HG03432 (cell line): ENCODE data around the gene ZNF136.

Experiments used
- ATAC-seq: cut with Tn5 transposase; IDR thresholded peaks from one replicate; pipeline ENCODE4 v1.9.1; 2021; ENCODE audit warnings: mild to moderate bottlenecking, moderate library complexity; ENCODE audit not compliant: unreplicated experiment

ZNF136 gene

DNA sequence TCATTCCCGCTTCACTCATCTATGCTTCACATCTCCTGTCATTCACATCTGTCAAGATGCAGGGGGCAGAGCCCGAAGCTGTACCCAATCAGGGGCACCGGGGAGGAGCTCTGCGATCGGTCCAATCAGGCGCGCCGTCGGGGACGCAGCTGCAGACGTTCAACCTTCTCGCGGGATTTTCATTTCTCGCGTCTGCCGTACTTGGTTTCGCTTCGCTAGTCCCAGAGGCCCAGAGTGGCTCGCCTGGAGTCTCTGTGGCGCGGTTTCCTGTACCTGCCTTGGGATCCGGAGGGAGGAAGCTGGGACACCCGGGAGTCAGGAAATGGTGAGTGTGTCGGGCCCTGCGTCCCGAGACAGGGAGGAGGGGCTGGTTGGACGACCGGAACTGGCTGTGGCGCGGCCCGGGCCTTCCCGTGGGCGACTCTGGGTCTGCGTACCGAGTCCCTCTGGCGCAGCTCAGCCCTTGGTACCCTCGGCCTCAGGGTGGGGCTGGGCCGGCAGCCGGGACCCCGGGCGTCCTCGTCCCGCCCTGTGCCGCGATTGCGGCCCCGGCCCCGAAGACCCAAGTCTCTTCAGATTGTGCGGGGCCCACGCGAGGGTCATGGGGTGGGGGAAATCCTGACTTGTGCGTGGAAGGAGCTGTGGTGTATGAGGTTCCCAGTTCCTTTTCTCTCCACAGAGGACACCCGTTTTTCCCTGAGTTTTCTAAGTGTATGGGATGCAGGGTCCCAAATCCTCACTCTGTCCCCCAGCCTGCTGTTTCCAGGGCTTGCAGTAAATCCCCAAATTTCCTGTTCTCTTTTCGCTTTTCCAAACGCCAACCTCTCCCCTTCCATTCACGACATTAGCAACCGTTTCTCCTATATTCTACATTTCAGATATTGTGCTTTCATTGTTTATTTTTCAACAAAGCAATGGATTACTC is at the start of gene ZNF136:
ZNF136 (plus strand) TSS at position 215 of the 925 bp plus-strand sequence; CDS start at position 323, 108 bp downstream.
- ATAC-seq, result peak; percentile 91

DNA sequence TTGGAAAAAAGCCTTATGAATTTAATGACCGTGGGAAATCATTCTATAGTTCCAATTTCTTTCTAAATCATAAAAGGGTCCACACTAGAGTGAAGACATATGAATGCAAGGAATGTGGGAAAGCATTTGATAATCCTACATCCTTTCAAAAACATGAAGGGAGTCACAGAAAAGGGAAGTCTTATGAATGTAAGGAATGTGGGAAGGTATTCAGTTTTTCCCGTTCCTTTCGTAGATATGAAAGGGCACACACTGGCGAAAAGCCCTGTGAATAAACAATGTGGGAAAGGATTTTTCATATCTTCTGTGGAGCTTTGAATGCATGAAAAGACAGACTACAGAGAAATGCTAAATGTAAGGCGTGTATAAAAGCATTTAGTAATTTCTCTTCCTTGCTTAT is 49.8 kb upstream of the ZNF136 start:
- no peak for ATAC-seq

DNA sequence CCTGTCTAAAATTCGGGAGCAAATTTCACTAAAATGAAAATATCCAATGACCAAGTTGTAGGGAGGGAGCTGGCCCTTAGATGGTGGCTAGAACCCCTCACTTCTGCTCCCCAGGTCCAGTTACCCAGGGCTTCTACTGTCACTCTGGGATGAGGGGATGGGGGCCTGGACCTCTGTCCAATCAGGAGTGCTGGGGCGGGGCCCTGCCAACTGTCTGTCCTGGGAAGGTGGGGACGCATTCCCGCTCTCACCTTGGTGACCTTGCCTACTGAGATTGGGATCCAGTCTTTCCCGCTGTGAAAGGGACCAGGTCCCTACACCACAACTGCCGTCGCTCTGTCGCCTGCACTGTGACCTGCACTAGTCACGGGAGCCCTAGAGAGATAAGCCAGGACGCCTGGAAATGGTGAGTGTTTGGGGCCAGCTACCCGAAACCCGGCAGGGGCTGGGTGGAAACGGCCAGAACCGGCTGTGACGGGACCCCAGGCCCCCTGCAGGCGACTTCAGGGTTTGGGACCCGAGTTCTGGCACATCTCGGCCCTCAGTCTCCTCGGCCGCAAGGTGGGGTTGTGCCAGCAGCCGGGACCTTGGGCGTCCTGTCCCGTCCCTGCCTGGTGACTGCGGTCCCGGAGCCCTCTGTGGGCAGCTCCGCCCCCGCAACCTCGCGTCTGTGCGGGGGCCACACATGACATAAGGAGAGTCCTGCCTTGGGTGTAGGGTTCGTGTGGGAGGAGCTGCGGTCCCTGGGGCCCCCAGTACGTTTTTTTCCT is 45.5 kb upstream of the ZNF136 start:
- no peak for ATAC-seq

DNA sequence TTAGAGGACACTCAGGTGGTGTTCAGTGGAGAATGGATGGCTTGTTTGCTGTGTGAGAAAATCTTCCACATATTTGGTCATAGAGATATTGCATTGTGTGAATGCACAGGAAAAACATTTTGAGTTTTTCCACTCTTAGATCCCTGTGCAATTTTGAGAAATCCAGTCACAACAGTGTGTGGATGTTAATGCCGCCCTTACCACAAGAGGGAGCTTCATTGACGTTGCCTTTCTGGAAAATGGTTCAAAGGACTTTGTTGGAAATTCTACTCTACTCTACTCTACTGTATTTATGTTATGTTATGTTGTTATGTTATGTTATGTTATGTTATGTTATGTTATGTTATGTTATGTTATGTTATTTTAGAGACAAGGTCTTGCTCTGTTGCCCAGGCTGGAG is 36.2 kb upstream of the ZNF136 start:
- ATAC-seq, result no peak

DNA sequence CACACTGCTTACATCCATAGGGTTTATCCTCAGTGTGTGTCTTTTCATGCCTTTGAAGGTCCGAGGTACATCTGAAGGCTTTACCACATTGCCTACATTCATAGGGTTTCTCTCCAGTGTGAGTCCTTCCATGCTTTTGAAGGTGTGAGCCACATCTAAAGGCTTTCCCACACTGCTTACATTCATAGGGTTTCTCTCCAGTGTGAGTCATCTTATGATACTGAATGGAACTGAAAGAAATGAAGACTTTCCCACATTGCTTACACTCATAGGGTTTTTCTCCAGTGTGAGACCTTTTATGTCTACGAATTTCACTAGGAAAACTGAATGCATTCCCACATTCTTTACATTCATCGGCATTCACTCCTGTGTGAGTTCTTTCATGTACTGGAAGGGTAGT is 29.8 kb upstream of the ZNF136 start:
- ATAC-seq, result no peak

DNA sequence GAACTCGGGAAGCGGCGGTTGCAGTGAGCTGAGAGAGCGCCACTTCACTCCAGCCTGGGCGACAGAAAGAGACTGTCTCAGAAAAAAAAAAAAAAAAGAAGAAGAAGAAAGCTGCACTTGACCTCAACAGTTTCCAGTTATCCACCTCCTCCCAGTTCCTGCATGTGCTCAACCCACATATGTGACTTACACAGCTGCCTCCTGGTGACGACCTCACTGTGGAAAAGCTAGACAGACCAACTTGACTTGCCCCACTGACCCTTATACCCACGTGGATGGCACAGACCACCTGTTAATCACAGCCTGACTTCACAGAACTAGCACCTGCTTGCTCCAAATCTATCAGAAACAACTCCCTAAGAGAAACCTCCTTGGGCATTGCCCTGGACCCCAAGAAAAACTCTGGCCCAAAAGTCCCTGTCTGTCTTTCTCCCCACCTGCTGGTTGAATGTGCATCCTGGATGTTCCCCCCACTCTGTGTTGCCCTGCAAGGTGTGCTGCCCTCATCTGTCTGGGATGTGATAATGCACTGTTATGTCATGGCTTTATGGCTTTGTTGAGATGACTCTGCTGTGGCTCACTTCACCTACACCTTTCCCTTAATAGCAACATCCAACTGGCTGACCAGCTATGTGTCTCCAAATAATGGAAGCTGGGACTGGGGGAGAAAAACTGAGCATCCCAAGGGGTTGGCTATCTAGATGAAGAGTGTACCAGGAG is 25.5 kb upstream of the ZNF136 start:
- no peak for ATAC-seq

DNA sequence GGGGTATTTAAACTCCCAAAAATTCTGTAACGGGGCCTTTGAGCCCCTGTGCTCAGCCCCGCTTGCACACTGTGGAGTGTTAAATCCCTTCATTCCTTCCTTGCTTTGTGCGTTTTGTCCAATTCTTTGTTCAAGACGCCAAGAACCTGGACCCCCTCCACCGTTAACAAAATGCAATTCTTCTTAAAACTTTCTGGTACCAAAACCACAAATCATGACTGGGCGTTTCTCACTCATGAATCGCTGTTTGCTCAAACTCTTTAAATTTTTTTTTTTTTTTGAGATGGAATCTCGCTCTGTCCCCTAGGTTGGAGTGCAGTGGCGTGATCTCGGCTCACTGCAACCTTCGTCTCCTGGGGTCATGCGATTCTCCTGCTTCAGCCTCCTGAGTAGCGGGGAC is 23.6 kb upstream of the ZNF136 start:
- no peak for ATAC-seq

DNA sequence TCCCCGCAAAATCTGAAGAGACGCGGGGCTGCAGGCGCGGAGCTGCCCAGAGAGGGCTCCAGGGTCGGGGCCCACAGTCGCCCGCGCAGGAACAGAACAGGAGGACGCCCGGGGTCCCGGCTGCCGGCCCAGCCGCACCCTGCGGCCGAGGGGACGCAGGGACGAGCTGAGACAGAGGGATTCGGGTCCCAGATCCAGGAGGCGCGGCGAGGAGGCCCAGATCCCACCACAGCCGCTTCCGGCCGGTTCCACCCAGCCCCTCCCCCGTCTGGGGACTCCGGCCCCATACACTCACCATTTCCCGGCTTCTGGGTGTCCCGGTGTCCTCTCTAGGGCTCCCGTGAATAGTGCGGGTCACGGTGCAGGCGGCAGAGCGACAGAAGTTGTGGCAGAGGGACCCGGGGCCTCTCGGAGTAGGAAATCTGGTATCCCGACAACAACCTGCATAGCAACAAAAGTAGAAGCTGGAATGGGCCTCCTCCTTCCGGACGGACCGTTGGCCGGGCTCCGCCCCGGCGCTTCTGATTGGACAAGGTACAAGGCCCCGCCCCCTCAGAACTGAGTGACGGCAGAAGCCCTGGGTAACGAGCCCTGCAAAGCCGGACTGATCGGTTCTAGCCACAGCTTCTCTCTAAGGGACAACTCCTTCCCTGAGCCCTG is 22.9 kb upstream of the ZNF136 start, which contains the start of gene ZNF20:
ZNF20 (minus strand) TSS at position 466 of the 660 bp plus-strand sequence; CDS start at position 298, 168 bp downstream.
- peak; percentile 89 for ATAC-seq

DNA sequence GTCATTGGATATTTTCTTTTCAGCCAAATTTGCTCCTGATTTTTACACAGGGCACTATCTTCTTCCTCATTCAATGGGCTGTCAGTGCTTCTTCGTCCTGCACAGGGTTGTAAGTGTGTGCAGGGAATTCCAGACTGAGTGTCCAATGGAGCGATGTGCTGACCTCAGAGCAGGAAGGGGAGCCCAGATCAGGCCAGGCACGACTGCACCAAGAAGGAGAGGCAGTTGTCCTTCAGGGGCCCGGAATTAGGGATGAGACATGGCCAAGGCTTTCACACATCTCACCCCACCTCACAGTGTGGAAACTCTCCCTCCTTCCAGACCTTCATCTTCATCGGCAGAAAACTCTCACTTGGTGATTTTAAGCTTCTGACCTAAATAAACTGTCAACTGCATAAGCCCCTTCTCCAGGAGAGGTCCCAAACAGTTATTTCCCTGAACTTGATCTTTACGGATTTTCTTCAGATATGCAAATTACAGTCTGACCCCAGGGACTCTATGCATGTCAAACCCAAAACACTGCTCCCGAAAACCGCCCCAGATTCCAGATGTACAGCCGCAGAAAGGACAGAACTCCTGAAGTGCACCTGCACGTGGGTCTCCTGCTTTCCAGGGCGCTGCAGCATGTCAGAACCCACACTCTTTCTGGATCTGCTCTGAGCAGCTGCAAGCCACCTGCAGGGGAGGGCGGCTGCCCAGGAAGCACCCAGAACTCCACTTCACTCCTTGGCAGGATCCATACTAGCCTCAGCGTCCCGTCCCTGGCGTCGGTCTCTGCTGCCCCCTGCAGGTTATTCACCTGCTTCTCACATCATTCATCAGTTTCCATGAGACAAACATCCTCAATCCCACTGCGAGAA is 22.1 kb upstream of the ZNF136 start:
- peak; percentile 4 for ATAC-seq

DNA sequence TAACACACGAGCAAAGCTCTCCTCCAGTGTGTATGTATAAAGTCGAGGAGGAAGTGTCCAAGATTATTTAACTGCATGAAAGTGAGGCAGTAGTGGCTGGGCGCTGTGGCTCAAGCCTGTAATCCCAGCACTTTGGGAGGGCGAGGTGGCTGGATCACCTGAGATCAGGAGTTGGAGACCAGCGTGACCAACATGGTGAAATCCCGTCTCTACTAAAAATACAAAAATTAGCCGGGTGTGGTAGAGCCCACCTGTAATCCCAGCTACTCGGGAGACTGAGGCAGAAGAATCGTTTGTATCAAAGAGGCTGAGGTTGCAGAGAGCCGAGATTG is 21.5 kb upstream of the ZNF136 start:
- no peak for ATAC-seq

DNA sequence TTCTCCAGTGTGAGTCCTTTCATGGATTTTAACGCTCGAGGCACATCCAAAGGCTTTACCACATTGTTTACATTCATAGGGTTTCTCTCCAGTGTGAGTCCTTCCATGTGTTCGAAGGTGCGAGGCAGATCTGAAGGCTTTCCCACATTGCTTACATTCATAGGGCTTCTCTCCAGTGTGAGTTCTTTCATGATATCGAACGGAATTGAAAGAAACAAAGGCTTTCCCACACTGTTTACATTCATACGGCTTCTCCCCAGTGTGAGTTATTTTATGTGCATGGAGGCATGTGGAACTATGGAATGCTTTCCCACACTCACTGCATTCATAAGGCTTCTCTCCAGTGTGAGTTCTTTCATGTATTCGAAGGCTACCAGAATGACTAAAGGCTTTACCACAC is 17.5 kb upstream of the ZNF136 start:
- ATAC-seq, result no peak

DNA sequence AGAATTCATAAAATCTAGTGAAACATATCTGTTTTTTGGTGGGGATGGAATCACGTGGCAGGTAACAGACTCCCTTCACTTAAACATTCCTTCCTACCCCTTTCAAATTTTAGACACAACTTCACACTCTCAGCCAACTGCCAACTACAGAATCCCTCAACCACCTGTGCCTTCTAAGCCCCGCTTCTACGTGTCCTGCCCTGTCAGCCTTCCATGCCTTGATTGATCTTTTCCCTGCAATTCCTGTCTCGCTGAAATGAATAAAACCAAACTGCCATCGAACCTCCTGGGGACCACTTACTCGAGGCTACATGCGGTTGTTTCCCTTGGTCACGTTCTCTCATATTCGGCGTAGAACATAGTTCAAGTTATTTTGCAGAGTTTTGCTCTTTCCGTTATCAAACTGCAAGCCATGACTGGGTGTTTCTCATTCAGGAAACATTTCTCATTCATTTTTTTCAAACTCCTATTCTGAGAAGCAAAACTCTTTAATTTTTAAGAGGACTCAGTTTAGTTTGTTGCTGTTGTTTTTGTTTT is 7.5 kb upstream of the ZNF136 start:
- ATAC-seq, result no peak

DNA sequence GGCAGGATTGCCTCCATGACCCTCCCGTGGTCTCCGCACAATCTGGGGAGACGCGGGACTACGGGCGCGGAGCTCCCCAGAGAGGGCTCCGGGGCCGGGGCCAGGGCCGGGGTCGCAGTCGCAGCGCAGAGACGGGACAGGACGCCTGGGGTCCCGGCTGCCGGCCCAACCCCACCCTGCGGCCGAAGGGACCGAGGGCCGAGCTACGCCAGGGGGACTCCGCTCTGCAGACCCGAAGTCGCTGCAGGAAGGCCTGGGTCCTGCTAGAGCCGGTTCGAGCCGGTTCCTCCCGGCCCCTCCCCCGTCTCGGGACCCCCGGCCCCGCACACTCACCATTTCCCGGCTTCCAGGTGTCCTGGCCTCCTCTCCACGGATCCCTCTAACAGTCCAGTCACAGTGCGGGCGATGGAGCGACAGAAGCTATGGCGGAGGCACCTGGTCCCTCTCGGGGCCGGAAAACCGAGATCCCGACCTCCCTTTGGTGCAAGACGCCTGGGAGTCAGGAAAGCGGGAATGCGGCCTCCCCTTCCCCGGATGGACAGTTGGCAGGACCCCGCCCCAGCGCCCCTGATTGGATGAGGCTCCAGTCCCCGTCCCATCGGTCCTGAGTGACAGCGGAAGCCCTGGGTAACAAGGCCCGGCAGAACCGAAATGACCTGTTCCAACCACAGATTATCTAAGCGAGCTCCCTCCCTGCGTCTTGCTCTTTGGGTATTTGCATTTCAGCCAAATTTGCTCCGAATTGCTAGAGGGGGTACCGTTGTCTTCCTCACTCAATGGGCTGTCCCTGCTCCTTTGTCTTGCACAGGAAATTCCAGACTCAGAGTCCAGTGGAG is 6.5 kb upstream of the ZNF136 start, which contains the start of gene ZNF625:
ZNF625 (minus strand) TSS at position 512 of the 836 bp plus-strand sequence; CDS start at position 336, 176 bp downstream.
- peak; percentile 64 for ATAC-seq

DNA sequence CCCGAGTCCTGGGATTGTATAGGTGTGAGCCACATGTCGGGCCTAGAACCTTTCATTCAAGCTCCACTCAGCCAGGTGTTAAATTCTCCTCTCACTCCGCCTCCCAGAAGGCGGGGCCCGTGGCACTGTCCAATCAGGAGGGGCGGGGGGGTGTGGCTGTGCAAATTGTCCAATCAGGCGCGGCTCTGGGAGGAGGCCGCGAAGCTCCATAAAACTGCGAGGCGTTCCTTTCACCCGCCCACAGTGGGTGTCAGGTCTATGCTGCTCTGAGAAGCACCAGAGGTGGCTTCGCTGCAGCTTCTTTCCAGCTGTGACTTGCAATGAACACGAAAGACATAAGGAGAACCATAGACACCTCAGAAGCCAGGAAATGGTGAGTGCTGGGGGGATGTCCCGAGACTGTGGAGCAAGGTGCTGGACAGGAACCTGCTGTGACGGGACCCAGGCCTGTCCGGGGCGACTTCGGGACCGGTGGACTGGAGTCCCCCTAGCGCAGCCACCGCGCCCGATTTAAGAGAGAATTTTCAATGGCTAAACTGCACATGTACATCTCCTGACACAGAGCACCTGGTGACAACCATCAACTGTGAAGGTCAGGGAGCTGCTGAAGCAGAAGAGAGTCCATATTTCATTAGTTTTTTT is 3.0 kb upstream of the ZNF136 start:
- no peak for ATAC-seq

DNA sequence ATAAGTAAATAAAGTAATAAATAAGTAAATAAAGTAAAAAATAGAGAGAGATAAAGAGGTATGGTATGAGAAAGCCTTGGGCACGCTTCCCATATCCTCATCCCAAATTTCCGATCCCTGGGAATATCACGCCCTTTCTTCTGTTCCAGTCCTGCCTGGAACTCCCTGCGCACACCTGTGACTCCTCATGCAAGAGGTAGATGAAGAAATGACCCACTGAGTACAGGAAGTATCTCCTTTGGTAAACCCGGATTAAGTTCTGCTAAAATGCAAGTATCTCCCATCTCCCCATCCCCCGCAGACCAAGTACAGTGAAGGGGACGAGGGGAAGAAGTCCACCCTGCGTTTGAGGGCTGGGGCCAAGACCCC is 399 bp upstream of the ZNF136 start:
- peak; percentile 13 for ATAC-seq

DNA sequence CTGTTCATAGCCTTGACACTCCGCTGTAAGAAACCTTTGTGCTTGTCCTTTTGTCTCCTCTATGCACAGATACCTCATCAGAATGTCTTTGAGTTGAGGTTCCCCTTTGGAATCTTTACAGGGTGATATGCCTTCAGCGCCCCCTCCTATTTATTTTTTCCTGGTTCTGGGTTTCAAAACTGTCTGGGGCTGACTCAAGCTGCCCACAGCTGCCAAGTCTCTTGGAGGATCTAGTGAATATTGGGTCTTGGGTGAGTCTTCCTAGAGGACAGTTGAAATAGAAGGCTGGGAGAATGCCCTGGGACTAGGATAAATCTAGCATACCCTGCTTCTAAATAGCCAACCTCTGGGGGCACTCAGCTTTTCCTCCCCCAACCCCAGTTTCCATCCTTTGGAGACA is 930 bp downstream of the ZNF136 start:
- no peak for ATAC-seq

DNA sequence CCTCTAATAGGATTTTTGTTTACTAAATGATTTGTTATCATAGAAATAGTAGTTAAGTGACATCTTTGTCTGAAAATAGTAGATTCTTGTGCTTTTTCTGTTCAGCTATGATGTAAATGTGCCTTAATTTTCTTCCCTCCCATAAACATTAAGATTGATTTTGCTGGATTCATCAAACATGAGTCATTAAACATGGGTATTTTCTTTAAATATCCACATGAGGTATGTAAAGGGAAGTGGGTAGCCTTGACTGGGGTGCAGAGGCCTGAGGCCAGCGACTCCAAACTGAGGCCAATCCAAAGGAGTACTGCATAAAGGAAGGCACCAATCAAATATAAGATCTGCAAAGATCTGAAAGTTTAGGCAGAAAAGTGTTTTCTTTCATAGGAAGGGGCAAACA is 3.7 kb downstream of the ZNF136 start:
- ATAC-seq, result no peak

DNA sequence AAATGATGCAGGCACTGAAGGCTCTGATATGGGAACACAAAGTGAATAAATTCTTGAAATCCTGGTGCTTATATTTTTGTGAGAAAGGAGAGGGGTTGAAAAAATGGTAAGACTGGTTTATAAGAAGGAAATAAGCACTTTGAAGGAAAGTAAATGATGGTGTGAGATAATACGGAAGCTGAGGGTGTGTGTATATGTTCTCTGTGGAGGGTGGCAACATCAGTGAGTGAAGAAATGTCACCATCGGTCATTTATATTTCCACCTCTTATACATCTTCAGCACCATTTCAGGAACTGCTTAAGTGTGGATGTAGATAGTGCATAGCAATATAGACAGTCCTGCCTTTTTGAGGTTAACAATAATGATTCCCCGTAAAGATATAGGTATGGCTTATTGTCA is 17.5 kb downstream of the ZNF136 start:
- ATAC-seq, result no peak
